GM12878 (cell line): Measurements from ENCODE around the gene GCNT4. TPM values are rescaled to one million over a fixed set of nuclear protein-coding genes. Genes with fewer than 3 reads are reported as not detected.

Experiments
- ATAC-seq: fragments of 200-7000 bp; cut with Tn5 transposase; 3 replicates; pipeline ENCODE4 v1.9.1; 2020; ENCODE audit warnings: mild to moderate bottlenecking, moderate library complexity
- BruUV-seq: library from RNA; stranded (reverse); fragments of 400-500 nt; replicated peaks from 2 replicates; lab custom pipeline; 2021; lab: Mats Ljungman, UMichigan
- CTCF ChIA-PET: fragments of 300-600 bp; sonication (Branson Sonifier 250); formaldehyde crosslinking; extraction: SDS; loops from one replicate; lab custom pipeline; 2021; ENCODE audit warnings: inconsistent platforms; lab: Yijun Ruan, JAX
- POLR2A ChIA-PET: fragments of 350-600 bp; formaldehyde crosslinking; extraction: SDS; loops from one replicate; lab custom pipeline; 2021; ENCODE audit warnings: inconsistent platforms; lab: Charles Lee
- RAD21 ChIA-PET: fragments of 300-600 bp; sonication (Branson Sonifier 250); formaldehyde crosslinking; loops from one replicate; lab custom pipeline; 2023; ENCODE audit warnings: antibody characterized with exemption; ENCODE audit not compliant: unreplicated experiment; lab: Charles Lee
- SMC1A ChIA-PET: fragments of 300-600 bp; sonication (Branson Sonifier 250); formaldehyde crosslinking; loops from one replicate; lab custom pipeline; 2023; ENCODE audit not compliant: unreplicated experiment, uncharacterized antibody; lab: Charles Lee
- DNase-seq: peaks from one replicate; pipeline ENCODE4 v3.0.0-alpha.2; 2011; ENCODE audit warnings: low read depth, low spot score
- FAIRE-seq: peaks from 3 replicates; lab custom pipeline; 2011; peaks lifted over from hg19 to GRCh38; lab: Jason Lieb, UNC
- H2AFZ ChIP-seq: 2 replicates; pipeline ENCODE4 v1.6.0; 2011; ENCODE audit warnings: low read depth, low read length, control low read depth; ENCODE audit not compliant: control insufficient read depth
- H3K27ac ChIP-seq: 2 replicates; pipeline ENCODE4 v1.5.1; 2011; ENCODE audit warnings: control low read depth; ENCODE audit not compliant: control insufficient read depth, insufficient read depth
- H3K27me3 ChIP-seq, 2 experiments: replicated peaks in 1 of 2; 2 replicates each; pipeline versions ENCODE4 v1.6.0 to v1.6.1; 2011; ENCODE audit warnings: low read length in 1 of 2; ENCODE audit not compliant: control insufficient read depth in 2 of 2, insufficient read depth in 2 of 2
- H3K36me3 ChIP-seq, 2 experiments: 2 replicates each; pipeline ENCODE4 v1.5.1; 2011; ENCODE audit warnings: low read length in 1 of 2; ENCODE audit not compliant: control insufficient read depth in 2 of 2, insufficient read depth in 2 of 2
- H3K4me1 ChIP-seq: 2 replicates; pipeline ENCODE4 v1.6.1; 2011; ENCODE audit warnings: mild to moderate bottlenecking, low read length, moderate library complexity, mixed read lengths; ENCODE audit not compliant: control insufficient read depth, insufficient read depth
- H3K4me2 ChIP-seq: 2 replicates; pipeline ENCODE4 v1.6.0; 2011; ENCODE audit warnings: control low read depth; ENCODE audit not compliant: control insufficient read depth, insufficient read depth
- H3K4me3 ChIP-seq: fragments of 200-600 bp; sonication (generic); 2 replicates; pipeline ENCODE4 v1.5.1; 2016
- H3K79me2 ChIP-seq: 2 replicates; pipeline ENCODE4 v1.6.0; 2011; ENCODE audit warnings: low read length; ENCODE audit not compliant: control insufficient read depth, insufficient read depth
- H3K9ac ChIP-seq: 2 replicates; pipeline ENCODE4 v1.8.0; 2011; ENCODE audit warnings: low read length, control low read depth, mixed read lengths; ENCODE audit not compliant: control insufficient read depth, insufficient read depth
- H3K9me3 ChIP-seq: replicated peaks from 3 replicates; pipeline ENCODE4 v1.5.1; 2011; ENCODE audit warnings: mild to moderate bottlenecking, low read length; ENCODE audit not compliant: control insufficient read depth, insufficient read depth
- H4K20me1 ChIP-seq: 2 replicates; pipeline ENCODE4 v1.6.0; 2011; ENCODE audit not compliant: control insufficient read depth, insufficient read depth
- BHLHE40 ChIP-seq, 2 experiments: fragments of 450-650 bp in 1 of 2; IDR thresholded peaks; 2 replicates each; pipeline ENCODE4 v1.6.1; 2011 to 2017; ENCODE audit warnings: low read depth in 2 of 2, borderline replicate concordance in 1 of 2, improper control_type of control experiment in 1 of 2, low read length in 1 of 2, mild to moderate bottlenecking in 1 of 2
- CBX3 ChIP-seq: fragments of 200-600 bp; sonication (generic); IDR thresholded peaks from 2 replicates; pipeline ENCODE4 v1.6.1; 2016; ENCODE audit warnings: low read depth, borderline replicate concordance
- IRF3 ChIP-seq: fragments of 450-650 bp; IDR thresholded peaks from 2 replicates; pipeline ENCODE4 v1.6.1; 2014; ENCODE audit warnings: mild to moderate bottlenecking
- NR2F1 ChIP-seq: fragments of 450-650 bp; conservative IDR thresholded peaks from 2 replicates; pipeline ENCODE4 v1.6.1; 2017; ENCODE audit warnings: mild to moderate bottlenecking
- POLR2A ChIP-seq: IDR thresholded peaks from 2 replicates; pipeline ENCODE4 v1.6.1; 2011; ENCODE audit warnings: low read depth, mild to moderate bottlenecking, low read length
- POLR2AphosphoS2 ChIP-seq: IDR thresholded peaks from 2 replicates; pipeline ENCODE4 v1.6.1; 2011; ENCODE audit warnings: low read depth, mild to moderate bottlenecking, low read length, improper control_type of control experiment, moderate library complexity
- RBBP5 ChIP-seq: fragments of 200-600 bp; sonication (generic); conservative IDR thresholded peaks from 2 replicates; pipeline ENCODE4 v1.6.1; 2016
- SMC3 ChIP-seq: IDR thresholded peaks from 2 replicates; pipeline ENCODE4 v1.6.1; 2011; ENCODE audit warnings: low read length, improper control_type of control experiment, borderline replicate concordance
- SREBF2 ChIP-seq: IDR thresholded peaks from 2 replicates; pipeline ENCODE4 v1.6.1; 2012; ENCODE audit warnings: mild to moderate bottlenecking, low read length
- WGBS: methylation state at CpG from one replicate; pipeline ENCODE4 v1.1.6; 2016; ENCODE audit warnings: low lambda C conversion rate; ENCODE audit not compliant: insufficient replicate concordance, insufficient coverage; ENCODE audit errors: missing lambda C conversion rate; 5-methylcytosine and 5-hydroxymethylcytosine counted together
- in situ Hi-C: fragments of 300-500 bp; cut with MboI; formaldehyde crosslinking; loops from 9 replicates; pipeline ENCODE4 v1.14.3; 2018; ENCODE audit warnings: mixed read lengths
- intact Hi-C: fragments of 100-400 bp; cut with micrococcal nuclease; formaldehyde crosslinking; loops from one replicate; pipeline ENCODE4 v1.14.2; 2022; ENCODE audit not compliant: unreplicated experiment
- polyA plus RNA-seq, 11 experiments: library from polyadenylated mRNA; depleted of rRNA in 4 of 11; unstranded in 6 of 11; stranded (reverse) in 5 of 11; fragments of >200 nt; fragmentation: Nextera tagmentation in 4 of 11; fragmentation: Illumina TruSeq in 1 of 11; extraction: Ambion mirVana in 4 of 11; extraction: Trizol in 1 of 11; gene quantifications; 1 replicate in 1 of 11; 2 replicates in 10 of 11; pipeline versions ENCODE4 v1.2.1 to v1.2.3, GENCODE V29; 2011 to 2016; ENCODE audit warnings: inconsistent platforms in 2 of 11, missing spikeins in 2 of 11, low read depth in 1 of 11
- total RNA-seq, 4 experiments: library from RNA; depleted of rRNA in 3 of 4; stranded (reverse); fragments of >200 nt in 3 of 4; fragmentation: Illumina TruSeq in 1 of 4; extraction: Trizol in 1 of 4; gene quantifications; 2 replicates each; pipeline versions ENCODE4 v1.2.1 to v1.2.3, GENCODE V29; 2013 to 2021

Gene GCNT4
- total and polyA plus RNA-seq, 10 of the 15 experiments (the other 5 are each of a cell fraction or from before 2014, with no cell fraction given): 0.03 to 0.04 TPM; not detected in 8

- no peak for TF ChIP-seq RBBP5
- TF ChIP-seq POLR2AphosphoS2: no peak
These were observed 11.4 kb downstream of the GCNT4 start (continued) for GRCh38 chr5:75040973-75041372.

GRCh38 chr5:75037106-75037505 is 15.3 kb downstream of the GCNT4 start:
- Histone ChIP-seq H3K4me2 (no peak overlapping the region), H3K27me3 (0 out of 4 replicates have a peak, but pooled peaks cover 0 to 3% of the 10 kb centered on the region in 2 experiments), H4K20me1 (no peaks in the 10 kb centered on the region), H3K4me1 (no peaks in the 10 kb centered on the region), H2AFZ (no peak overlapping the region), H3K79me2 (no peaks in the 10 kb centered on the region), H3K27ac (no peak overlapping the region), H3K9ac (no peak overlapping the region), H3K9me3 (no peaks in the 10 kb centered on the region), H3K36me3 (no peaks in the 10 kb centered on the region), H3K4me3 (no peak overlapping the region)
- POLR2A ChIA-PET: no interaction called here
- SMC1A ChIA-PET: interaction anchor here (1.0 kb wide), 1 partner anchor 11 kb away, joined by 3 read pairs; no protein-coding TSS in a partner anchor
- BruUV-seq: no TSS peak
- ATAC-seq: no peak
- RAD21 ChIA-PET: no interaction called here
- DNase-seq: no peak
- FAIRE-seq: no peak
- intact Hi-C loops (no loop called here), in situ Hi-C loops (no loop called here)
- no peak for TF ChIP-seq POLR2A
- no peak for TF ChIP-seq NR2F1
- no peak for TF ChIP-seq IRF3
- TF ChIP-seq BHLHE40 (IDR thresholded peaks at IDR 0.05; ENCODE audit: borderline replicate concordance in 1 of 2, low read depth in 2 of 2, low read length in 1 of 2): no peak
- no peak for TF ChIP-seq SMC3
- TF ChIP-seq SREBF2: no peak
- no peak for TF ChIP-seq CBX3
- CTCF ChIA-PET: interaction anchor here (1.3 kb wide), 1 partner anchor 13 kb away, joined by 5 read pairs; no protein-coding TSS in a partner anchor
- 36% methylated on average over 4 of the region's 4 CpGs for WGBS
